HCT116 (cell line): ENCODE results near the gene TLCD3A. TPM values are rescaled to one million over a fixed set of nuclear protein-coding genes. Genes with fewer than 3 reads are reported as not detected.

Experiments
- ATAC-seq: fragments of 200-7000 bp; cut with Tn5 transposase; 2 replicates; pipeline ENCODE4 v1.9.1; 2020; ENCODE audit warnings: mild to moderate bottlenecking, moderate library complexity
- BruUV-seq: library from RNA; stranded (reverse); fragments of 400-500 nt; replicated peaks from 2 replicates; lab custom pipeline; 2021; lab: Mats Ljungman, UMichigan
- CTCF ChIA-PET: fragments of 300-600 bp; sonication (Branson Sonifier 250); formaldehyde crosslinking; loops from one replicate; lab custom pipeline; 2021; ENCODE audit warnings: antibody characterized with exemption; lab: Charles Lee
- POLR2A ChIA-PET: fragments of 300-600, 350-600 bp; sonication (Branson Sonifier 250); formaldehyde crosslinking; loops from one replicate; lab custom pipeline; 2021; ENCODE audit warnings: antibody characterized with exemption; lab: Charles Lee
- RAD21 ChIA-PET, 2 experiments: fragments of 300-600 bp; sonication (Branson Sonifier 250); formaldehyde crosslinking; loops; one replicate each; lab custom pipeline; 2023; ENCODE audit warnings: low total read pairs in 2 of 2; ENCODE audit not compliant: uncharacterized antibody in 2 of 2, unreplicated experiment in 2 of 2, low non-redundant PET in 1 of 2; lab: Charles Lee
- DNase-seq: peaks from one replicate; pipeline ENCODE4 v3.0.0-alpha.2; 2010; ENCODE audit warnings: low read depth, low spot score
- H2AFZ ChIP-seq: fragments of 200-600 bp; shearing (Covaris generic), sonication (generic); 2 replicates; pipeline ENCODE4 v1.6.1; 2017; ENCODE audit warnings: low read depth, mixed run types, mixed read lengths, antibody characterized with exemption, low read length; ENCODE audit not compliant: poor library complexity, severe bottlenecking
- H3K27ac ChIP-seq: 2 replicates; pipeline ENCODE4 v1.5.1; 2012; ENCODE audit warnings: low read depth, low read length
- H3K27me3 ChIP-seq: fragments of 200-600 bp; sonication (generic); 2 replicates; pipeline ENCODE4 v1.6.1; 2016; ENCODE audit warnings: mixed run types, low read length, mixed read lengths; ENCODE audit not compliant: insufficient read depth
- H3K36me3 ChIP-seq, 2 experiments: fragments of 200-500 bp in 1 of 2; fragments of 200-600 bp in 1 of 2; sonication (Bioruptor generic) in 1 of 2; sonication (generic) in 1 of 2; 2 replicates each; pipeline versions ENCODE4 v1.5.1 to v1.6.1; 2014 to 2016; ENCODE audit warnings: low read length in 2 of 2, inconsistent platforms in 1 of 2, mixed read lengths in 1 of 2, mixed run types in 1 of 2; ENCODE audit not compliant: insufficient read depth in 2 of 2, control insufficient read depth in 1 of 2
- H3K4me1 ChIP-seq, 2 experiments: fragments of 200-600 bp in 1 of 2; sonication (generic) in 1 of 2; 2 replicates each; pipeline versions ENCODE4 v1.5.1 to v1.6.1; 2012 to 2017; ENCODE audit warnings: low read length in 2 of 2, inconsistent platforms in 1 of 2, mild to moderate bottlenecking in 1 of 2, mixed read lengths in 1 of 2, mixed run types in 1 of 2, moderate library complexity in 1 of 2; ENCODE audit not compliant: insufficient read depth in 2 of 2, control insufficient read depth in 1 of 2
- H3K4me2 ChIP-seq: fragments of 200-600 bp; sonication (generic); 2 replicates; pipeline ENCODE4 v1.6.1; 2017; ENCODE audit warnings: mixed run types, low read length, mixed read lengths
- H3K4me3 ChIP-seq, 2 experiments: fragments of 200-600 bp in 1 of 2; sonication (generic) in 1 of 2; replicated peaks in 1 of 2; 2 replicates each; pipeline ENCODE4 v1.5.1; 2011 to 2016; ENCODE audit warnings: low read length in 2 of 2, control low read depth in 1 of 2, low read depth in 1 of 2, mild to moderate bottlenecking in 1 of 2, mixed read lengths in 1 of 2, mixed run types in 1 of 2
- H3K79me2 ChIP-seq: fragments of 200-600 bp; sonication (generic); 2 replicates; pipeline ENCODE4 v1.6.1; 2017; ENCODE audit warnings: mild to moderate bottlenecking, mixed run types, low read length, moderate library complexity, mixed read lengths; ENCODE audit not compliant: insufficient read depth
- H3K9ac ChIP-seq: fragments of 200-600 bp; sonication (generic); 2 replicates; pipeline ENCODE4 v1.6.1; 2016; ENCODE audit warnings: low read length, mixed read lengths
- H3K9me2 ChIP-seq: fragments of 200-600 bp; sonication (generic), shearing (Covaris generic); 2 replicates; pipeline ENCODE4 v1.6.1; 2017; ENCODE audit warnings: mixed run types, mild to moderate bottlenecking, moderate library complexity; ENCODE audit not compliant: insufficient read depth
- H3K9me3 ChIP-seq, 2 experiments: fragments of 200-500 bp in 1 of 2; fragments of 200-600 bp in 1 of 2; sonication (Bioruptor generic) in 1 of 2; sonication (generic) in 1 of 2; 2 replicates each; pipeline ENCODE4 v1.6.1; 2014 to 2017; ENCODE audit warnings: low read length in 2 of 2, mixed read lengths in 2 of 2, inconsistent platforms in 1 of 2, low read depth in 1 of 2, mild to moderate bottlenecking in 1 of 2, mixed run types in 1 of 2, moderate library complexity in 1 of 2; ENCODE audit not compliant: control insufficient read depth in 1 of 2, insufficient read depth in 1 of 2
- H4K20me1 ChIP-seq: fragments of 200-600 bp; sonication (generic), shearing (Covaris generic); 2 replicates; pipeline ENCODE4 v1.6.1; 2017; ENCODE audit warnings: mixed run types, mild to moderate bottlenecking, moderate library complexity; ENCODE audit not compliant: insufficient read depth
- ELF1 ChIP-seq: IDR thresholded peaks from 2 replicates; pipeline ENCODE4 v1.6.1; 2012; ENCODE audit warnings: low read depth, borderline replicate concordance
- EZH2phosphoT487 ChIP-seq: fragments of 200-600 bp; IDR thresholded peaks from 2 replicates; pipeline ENCODE4 v1.6.1; 2018; ENCODE audit warnings: antibody characterized with exemption, borderline replicate concordance
- JUND ChIP-seq: IDR thresholded peaks from 2 replicates; pipeline ENCODE4 v1.6.1; 2012
- POLR2AphosphoS5 ChIP-seq: IDR thresholded peaks from 2 replicates; pipeline ENCODE4 v1.6.1; 2011; ENCODE audit warnings: mild to moderate bottlenecking, low read depth, low read length, moderate library complexity
- RAD21 ChIP-seq: IDR thresholded peaks from 2 replicates; pipeline ENCODE4 v1.6.1; 2012; ENCODE audit warnings: low read depth, mild to moderate bottlenecking
- SIN3A ChIP-seq: IDR thresholded peaks from 2 replicates; pipeline ENCODE4 v1.6.1; 2012; ENCODE audit warnings: low read depth
- SRF ChIP-seq: IDR thresholded peaks from 2 replicates; pipeline ENCODE4 v1.6.1; 2012; ENCODE audit warnings: low read depth
- TCF7L2 ChIP-seq: IDR thresholded peaks from 2 replicates; pipeline ENCODE4 v1.7.0; 2011; ENCODE audit warnings: borderline replicate concordance, inconsistent platforms; ENCODE audit not compliant: insufficient read depth, insufficient read length; ENCODE audit errors: extremely low read depth
- YY1 ChIP-seq: IDR thresholded peaks from 2 replicates; pipeline ENCODE4 v1.6.1; 2011; ENCODE audit warnings: low read length, low read depth, moderate library complexity, mild to moderate bottlenecking; ENCODE audit not compliant: insufficient replicate concordance; ENCODE audit errors: extremely low read depth
- intact Hi-C: fragments of 100-400 bp; cut with micrococcal nuclease; formaldehyde crosslinking; loops from 2 replicates; pipeline ENCODE4 v1.10.0; 2022
- total RNA-seq: library from RNA; stranded (reverse); gene quantifications from one replicate; pipeline ENCODE4 v1.2.1, GENCODE V29; 2021; ENCODE audit not compliant: unreplicated experiment
- TF ChIP-seq, protein P1 (sequence below), 3 experiments: fragments of 200-600 bp in 1 of 3; sonication (generic) in 1 of 3; IDR thresholded peaks in 2 of 3; conservative IDR thresholded peaks in 1 of 3; 2 replicates each; pipeline ENCODE4 v1.5.1; 2012 to 2017; ENCODE audit warnings: low read depth in 2 of 3, low read length in 2 of 3, antibody characterized with exemption in 1 of 3, borderline replicate concordance in 1 of 3, control low read depth in 1 of 3, mild to moderate bottlenecking in 1 of 3, mixed read lengths in 1 of 3, mixed run types in 1 of 3, moderate library complexity in 1 of 3; ENCODE audit not compliant: insufficient read depth in 1 of 3

The TLCD3A gene
- total RNA-seq, 1 experiment from 2014 or later, result 26.0 TPM

DNA sequence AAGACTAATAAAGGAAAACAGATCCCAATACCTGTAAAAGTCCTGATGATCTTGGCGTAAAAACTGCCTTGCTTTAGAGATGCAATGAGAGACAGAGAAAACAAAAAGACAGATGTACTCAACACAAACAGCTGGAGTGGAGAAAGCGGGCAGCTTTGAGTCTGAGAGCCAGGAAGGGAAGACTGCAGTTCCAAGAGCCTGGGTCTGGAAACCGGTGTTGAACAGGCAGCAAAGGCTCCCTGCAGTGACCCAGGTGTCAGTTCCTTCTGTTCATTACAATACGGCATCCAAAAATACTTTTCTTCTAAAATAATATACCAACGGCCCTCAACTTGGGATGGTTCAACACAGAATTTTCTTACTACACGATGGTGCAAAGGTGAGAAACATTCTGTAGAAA lies 47.4 kb upstream of the TLCD3A start:
- DNase-seq (no peak), ATAC-seq (no peak)
- Histone ChIP-seq H3K9ac (no peak overlapping the region), H3K9me3 (no peaks in the 10 kb centered on the region), H3K4me1 (no peaks in the 10 kb centered on the region), H2AFZ (no peak overlapping the region), H3K27ac (no peak overlapping the region), H4K20me1 (no peaks in the 10 kb centered on the region), H3K27me3 (no peaks in the 10 kb centered on the region), H3K9me2 (no peaks in the 10 kb centered on the region), H3K4me3 (no peak overlapping the region), H3K79me2 (no peaks in the 10 kb centered on the region), H3K36me3 (0 out of 4 replicates have a peak, but pooled peaks cover 2 to 4% of the 10 kb centered on the region in 2 experiments), H3K4me2 (no peak overlapping the region)
- ChIA-PET CTCF (no interaction called here), RAD21 (no interaction called here), POLR2A (no interaction called here)
- intact Hi-C loops, result no loop called here
- TF ChIP-seq JUND (no peak), SIN3A (no peak), YY1 (no peak), TCF7L2 (no peak), RAD21 (no peak), POLR2AphosphoS5 (no peak), EZH2phosphoT487 (no peak), ELF1 (no peak), SRF (no peak)
- TF ChIP-seq, protein P1, sequence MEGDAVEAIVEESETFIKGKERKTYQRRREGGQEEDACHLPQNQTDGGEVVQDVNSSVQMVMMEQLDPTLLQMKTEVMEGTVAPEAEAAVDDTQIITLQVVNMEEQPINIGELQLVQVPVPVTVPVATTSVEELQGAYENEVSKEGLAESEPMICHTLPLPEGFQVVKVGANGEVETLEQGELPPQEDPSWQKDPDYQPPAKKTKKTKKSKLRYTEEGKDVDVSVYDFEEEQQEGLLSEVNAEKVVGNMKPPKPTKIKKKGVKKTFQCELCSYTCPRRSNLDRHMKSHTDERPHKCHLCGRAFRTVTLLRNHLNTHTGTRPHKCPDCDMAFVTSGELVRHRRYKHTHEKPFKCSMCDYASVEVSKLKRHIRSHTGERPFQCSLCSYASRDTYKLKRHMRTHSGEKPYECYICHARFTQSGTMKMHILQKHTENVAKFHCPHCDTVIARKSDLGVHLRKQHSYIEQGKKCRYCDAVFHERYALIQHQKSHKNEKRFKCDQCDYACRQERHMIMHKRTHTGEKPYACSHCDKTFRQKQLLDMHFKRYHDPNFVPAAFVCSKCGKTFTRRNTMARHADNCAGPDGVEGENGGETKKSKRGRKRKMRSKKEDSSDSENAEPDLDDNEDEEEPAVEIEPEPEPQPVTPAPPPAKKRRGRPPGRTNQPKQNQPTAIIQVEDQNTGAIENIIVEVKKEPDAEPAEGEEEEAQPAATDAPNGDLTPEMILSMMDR (IDR thresholded peaks at IDR 0.05 in 2 of 3, conservative IDR thresholded peaks at IDR 0.05 in 1 of 3; ENCODE audit: borderline replicate concordance in 1 of 3, insufficient read depth in 1 of 3, low read depth in 2 of 3, low read length in 2 of 3), result no peak
- BruUV-seq, result no TSS peak
